Glutamatergic neuron (in vitro differentiated cells): ENCODE data around the gene LHFPL5. TPM values are rescaled to one million over a fixed set of nuclear protein-coding genes. Genes with fewer than 3 reads are reported as not detected.

Source experiments
- DNase-seq: peaks from one replicate; pipeline ENCODE4 v3.0.0; 2022
- H3K27ac Mint-ChIP-seq: one replicate; pipeline ENCODE4 v1.8.0; 2020; ENCODE audit warnings: mild to moderate bottlenecking, mixed read lengths, inconsistent platforms; ENCODE audit not compliant: unreplicated experiment
- H3K27me3 Mint-ChIP-seq: one replicate; pipeline ENCODE4 v1.8.0; 2020; ENCODE audit warnings: mild to moderate bottlenecking, moderate library complexity, mixed read lengths, inconsistent platforms; ENCODE audit not compliant: unreplicated experiment
- H3K36me3 Mint-ChIP-seq: one replicate; pipeline ENCODE4 v1.8.0; 2020; ENCODE audit warnings: mild to moderate bottlenecking, mixed read lengths, inconsistent platforms; ENCODE audit not compliant: unreplicated experiment
- H3K4me1 Mint-ChIP-seq: one replicate; pipeline ENCODE4 v1.8.0; 2020; ENCODE audit warnings: mild to moderate bottlenecking, low read depth, mixed read lengths, inconsistent platforms; ENCODE audit not compliant: unreplicated experiment
- H3K4me3 Mint-ChIP-seq: one replicate; pipeline ENCODE4 v1.8.0; 2020; ENCODE audit warnings: mild to moderate bottlenecking, mixed read lengths, inconsistent platforms; ENCODE audit not compliant: unreplicated experiment
- H3K9me3 Mint-ChIP-seq: one replicate; pipeline ENCODE4 v1.8.0; 2020; ENCODE audit warnings: mild to moderate bottlenecking, moderate library complexity, mixed read lengths, inconsistent platforms; ENCODE audit not compliant: unreplicated experiment
- total RNA-seq: library from RNA; stranded (reverse); fragmentation: NEBNext Ultra II Directional; extraction: Animal tissue kit (Norgen Biotek cat#: 25700); gene quantifications from one replicate; pipeline ENCODE4 v1.2.1, GENCODE V29; 2021; ENCODE audit not compliant: unreplicated experiment
- TF ChIP-seq, protein P1 (sequence below): fragments of 200-600 bp; sonication (generic); IDR thresholded peaks from one replicate; pipeline ENCODE4 v1.5.0; 2021; ENCODE audit not compliant: partially characterized antibody, unreplicated experiment

The LHFPL5 gene
- total RNA-seq, 1 donor from 2014 or later: 1.7 TPM

DNA sequence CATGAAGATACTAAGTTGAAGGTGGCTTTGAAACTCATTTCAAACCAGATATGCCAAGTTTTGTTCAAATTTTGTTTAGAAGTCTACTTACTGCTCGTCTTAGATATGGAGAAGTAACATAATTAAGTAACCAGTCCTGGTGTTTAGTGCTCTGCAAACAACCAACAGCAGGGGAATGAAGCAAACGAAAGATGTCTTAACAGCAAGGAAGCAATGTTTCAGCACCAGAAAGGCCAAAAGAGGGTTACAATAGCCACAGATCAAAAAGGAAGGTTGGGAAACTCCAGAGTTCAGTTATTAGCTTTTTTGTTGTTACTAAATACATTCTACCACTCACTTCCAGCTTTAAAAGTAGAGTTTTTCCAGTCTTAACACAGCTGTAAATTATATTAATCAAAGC lies 45.1 kb downstream of the LHFPL5 start:
- Mint-ChIP-seq H3K36me3 (no peaks in the 10 kb centered on the region), H3K9me3 (no peaks in the 10 kb centered on the region), H3K27me3 (no peaks in the 10 kb centered on the region), H3K4me3 (no peak overlapping the region), H3K4me1 (no peaks in the 10 kb centered on the region), H3K27ac (no peak overlapping the region)
- DNase-seq: no peak
- TF ChIP-seq, protein P1, sequence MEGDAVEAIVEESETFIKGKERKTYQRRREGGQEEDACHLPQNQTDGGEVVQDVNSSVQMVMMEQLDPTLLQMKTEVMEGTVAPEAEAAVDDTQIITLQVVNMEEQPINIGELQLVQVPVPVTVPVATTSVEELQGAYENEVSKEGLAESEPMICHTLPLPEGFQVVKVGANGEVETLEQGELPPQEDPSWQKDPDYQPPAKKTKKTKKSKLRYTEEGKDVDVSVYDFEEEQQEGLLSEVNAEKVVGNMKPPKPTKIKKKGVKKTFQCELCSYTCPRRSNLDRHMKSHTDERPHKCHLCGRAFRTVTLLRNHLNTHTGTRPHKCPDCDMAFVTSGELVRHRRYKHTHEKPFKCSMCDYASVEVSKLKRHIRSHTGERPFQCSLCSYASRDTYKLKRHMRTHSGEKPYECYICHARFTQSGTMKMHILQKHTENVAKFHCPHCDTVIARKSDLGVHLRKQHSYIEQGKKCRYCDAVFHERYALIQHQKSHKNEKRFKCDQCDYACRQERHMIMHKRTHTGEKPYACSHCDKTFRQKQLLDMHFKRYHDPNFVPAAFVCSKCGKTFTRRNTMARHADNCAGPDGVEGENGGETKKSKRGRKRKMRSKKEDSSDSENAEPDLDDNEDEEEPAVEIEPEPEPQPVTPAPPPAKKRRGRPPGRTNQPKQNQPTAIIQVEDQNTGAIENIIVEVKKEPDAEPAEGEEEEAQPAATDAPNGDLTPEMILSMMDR: no peak

DNA sequence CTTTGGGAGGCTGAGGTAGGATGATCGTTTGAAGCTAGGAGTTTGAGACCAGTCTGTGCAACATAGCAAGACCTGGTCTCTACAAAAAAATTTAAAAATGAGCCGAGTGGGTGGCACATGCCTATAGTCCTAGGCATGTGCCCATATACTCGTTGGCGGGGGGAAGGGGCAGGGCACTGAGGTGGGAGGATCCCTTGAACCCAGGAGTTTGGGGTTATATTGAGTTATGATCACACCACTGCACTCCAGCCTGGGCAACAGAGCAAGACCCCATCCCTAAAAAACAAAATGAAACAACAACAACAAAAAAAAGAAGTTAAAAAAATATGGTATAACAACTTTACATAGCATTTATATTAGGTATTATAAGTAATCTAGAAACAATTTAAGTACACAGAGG lies 47.8 kb downstream of the LHFPL5 start:
- no peak for DNase-seq
- Mint-ChIP-seq H3K9me3 (no peaks in the 10 kb centered on the region), H3K27ac (no peak overlapping the region), H3K4me3 (no peak overlapping the region), H3K4me1 (no peaks in the 10 kb centered on the region), H3K36me3 (no peaks in the 10 kb centered on the region), H3K27me3 (no peaks in the 10 kb centered on the region)
- TF ChIP-seq, protein P1: no peak

DNA sequence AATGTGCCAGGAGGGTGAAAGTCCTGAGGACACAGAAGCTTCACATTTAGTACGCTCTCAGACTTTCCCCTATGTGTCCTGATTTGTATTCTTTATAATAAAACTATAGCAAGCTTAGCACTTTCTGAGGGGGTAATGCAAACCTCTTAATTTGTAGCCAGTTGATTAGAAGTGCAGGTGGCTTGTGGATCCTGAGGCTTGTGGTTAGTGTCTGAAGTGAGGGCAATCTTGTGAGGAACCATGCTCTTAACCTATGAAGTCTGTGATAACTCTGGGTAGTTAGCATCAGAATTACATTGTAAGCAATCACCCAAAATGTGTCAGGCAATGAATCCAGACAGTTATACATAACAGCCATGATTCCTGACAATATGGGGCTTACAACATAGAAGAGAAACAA lies 51.1 kb downstream of the LHFPL5 start:
- TF ChIP-seq, protein P1: no peak
- no peak for DNase-seq
- no peak overlapping the region for H3K27ac Mint-ChIP-seq
- H3K9me3 Mint-ChIP-seq: no peaks in the 10 kb centered on the region
- peaks cover 10% of the 10 kb centered on the region for H3K4me1 Mint-ChIP-seq
- H3K27me3 Mint-ChIP-seq: no peaks in the 10 kb centered on the region
- no peak overlapping the region for H3K4me3 Mint-ChIP-seq
- no peaks in the 10 kb centered on the region for H3K36me3 Mint-ChIP-seq

DNA sequence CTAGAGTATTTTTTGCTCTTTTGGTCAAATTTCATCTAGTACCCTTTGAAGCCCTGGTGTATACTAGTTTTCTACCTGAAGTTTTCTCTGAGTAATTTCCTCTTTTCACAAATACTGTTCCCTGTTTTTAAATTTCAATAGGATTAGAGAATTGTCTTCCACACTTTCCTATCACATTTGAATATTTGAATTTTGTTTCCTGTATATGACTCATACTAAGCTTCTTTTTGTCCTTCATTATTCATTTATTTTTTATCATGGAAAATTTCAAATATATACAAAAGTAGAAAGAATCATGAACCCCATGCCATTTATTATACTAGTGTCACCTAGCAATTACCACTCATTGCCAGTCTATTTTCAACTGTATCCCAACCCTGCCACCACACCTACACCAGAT lies 52.7 kb downstream of the LHFPL5 start:
- TF ChIP-seq, protein P1: no peak
- peaks cover 13% of the 10 kb centered on the region for H3K4me1 Mint-ChIP-seq
- no peaks in the 10 kb centered on the region for H3K9me3 Mint-ChIP-seq
- H3K27me3 Mint-ChIP-seq: no peaks in the 10 kb centered on the region
- H3K27ac Mint-ChIP-seq: no peak overlapping the region
- H3K36me3 Mint-ChIP-seq: no peaks in the 10 kb centered on the region
- no peak overlapping the region for H3K4me3 Mint-ChIP-seq
- no peak for DNase-seq

DNA sequence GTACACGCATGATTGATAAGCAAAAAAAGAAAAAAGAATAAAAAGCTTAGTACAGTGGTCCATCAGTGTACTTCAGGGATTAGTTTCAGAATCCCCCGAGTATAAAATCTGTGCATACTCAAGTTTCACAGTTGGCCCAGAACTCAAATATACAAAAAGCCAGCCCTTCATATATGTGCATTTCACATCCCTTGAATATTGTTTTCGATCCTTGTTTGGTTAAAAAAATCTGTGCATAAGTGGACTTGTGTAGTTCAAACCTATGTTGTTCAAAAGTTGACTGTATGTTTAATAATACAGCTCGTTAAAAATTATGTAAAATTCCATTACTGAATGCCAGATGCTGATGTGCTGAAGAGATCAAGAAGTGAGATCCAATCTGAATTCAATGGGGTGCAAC lies 54.2 kb downstream of the LHFPL5 start:
- no peak overlapping the region for H3K27ac Mint-ChIP-seq
- DNase-seq: no peak
- H3K9me3 Mint-ChIP-seq: peaks cover 2% of the 10 kb centered on the region
- TF ChIP-seq, protein P1: no peak
- H3K4me1 Mint-ChIP-seq: peaks cover 13% of the 10 kb centered on the region
- H3K4me3 Mint-ChIP-seq: no peak overlapping the region
- H3K36me3 Mint-ChIP-seq: no peaks in the 10 kb centered on the region
- no peaks in the 10 kb centered on the region for H3K27me3 Mint-ChIP-seq

Other genes with a start within 250 kb of the LHFPL5 start
- gene FKBP5, start 116.4 kb upstream of the LHFPL5 start, total RNA-seq: 10.6 TPM
- gene ARMC12, start 68.3 kb upstream of the LHFPL5 start, total RNA-seq: 2.6 TPM
- gene CLPSL2, start 28.8 kb upstream of the LHFPL5 start, total RNA-seq: not detected
- gene CLPSL1, start 24.3 kb upstream of the LHFPL5 start, total RNA-seq: not detected
- not detected for gene CLPS, start 8.0 kb upstream of the LHFPL5 start, total RNA-seq
- gene SRPK1, start 115.7 kb downstream of the LHFPL5 start, total RNA-seq: 89.8 TPM
- gene SLC26A8, start 219.3 kb downstream of the LHFPL5 start, total RNA-seq: 0.29 TPM
- 46.2 TPM for gene MAPK14, start 222.5 kb downstream of the LHFPL5 start, total RNA-seq